HepG2 (cell line): ENCODE results near the gene TRIM28. TPM values are rescaled to one million over a fixed set of nuclear protein-coding genes. Genes with fewer than 3 reads are reported as not detected.

Source experiments
- ATAC-seq: fragments of 200-7000 bp; cut with Tn5 transposase; 3 replicates; pipeline ENCODE4 v1.9.1; 2020; ENCODE audit warnings: mild to moderate bottlenecking, moderate library complexity
- BruUV-seq: library from RNA; stranded (reverse); fragments of 400-500 nt; replicated peaks from 2 replicates; lab custom pipeline; 2021; lab: Mats Ljungman, UMichigan
- CTCF ChIA-PET: fragments of 300-600 bp; formaldehyde crosslinking; extraction: SDS; loops from one replicate; lab custom pipeline; 2021; ENCODE audit warnings: low total read pairs, inconsistent platforms, low intra/inter-chr PET ratio; lab: Yijun Ruan, JAX
- POLR2A ChIA-PET: fragments of 350-600 bp; sonication (Branson Sonifier 250); formaldehyde crosslinking; loops from one replicate; lab custom pipeline; 2020; ENCODE audit warnings: antibody characterized with exemption, inconsistent platforms; lab: Yijun Ruan, JAX
- DNase-seq: peaks from one replicate; pipeline ENCODE4 v3.0.0-alpha.2; 2015; ENCODE audit warnings: low spot score
- FAIRE-seq: peaks from 3 replicates; lab custom pipeline; 2011; peaks lifted over from hg19 to GRCh38; lab: Jason Lieb, UNC
- H2AFZ ChIP-seq: one replicate; pipeline ENCODE4 v1.6.1; 2011; ENCODE audit warnings: low read length, inconsistent platforms
- H3K27ac ChIP-seq: fragments of 300-600 bp; 3 replicates; pipeline ENCODE4 v1.8.0; 2011; ENCODE audit warnings: mixed run types, mild to moderate bottlenecking, mixed read lengths, low read length, inconsistent platforms; ENCODE audit not compliant: insufficient read depth; ENCODE audit errors: extremely low read length
- H3K27me3 ChIP-seq, 2 experiments: fragments of 200-600 bp in 1 of 2; 2 replicates in 1 of 2; 3 replicates in 1 of 2; pipeline versions ENCODE4 v1.6.0 to v1.8.0; 2011; ENCODE audit warnings: low read length in 2 of 2, mild to moderate bottlenecking in 2 of 2, moderate library complexity in 2 of 2, inconsistent platforms in 1 of 2; ENCODE audit not compliant: insufficient read depth in 2 of 2, control insufficient read depth in 1 of 2
- H3K36me3 ChIP-seq, 2 experiments: fragments of 200-600 bp in 1 of 2; replicated peaks in 1 of 2; 2 replicates in 1 of 2; 3 replicates in 1 of 2; pipeline versions ENCODE4 v1.5.1 to v1.8.0; 2011; ENCODE audit warnings: low read length in 2 of 2, inconsistent platforms in 1 of 2; ENCODE audit not compliant: insufficient read depth in 2 of 2, control insufficient read depth in 1 of 2
- H3K4me1 ChIP-seq: 2 replicates; pipeline ENCODE4 v1.5.1; 2012; ENCODE audit warnings: low read length, inconsistent platforms; ENCODE audit not compliant: insufficient read depth
- H3K4me2 ChIP-seq: 2 replicates; pipeline ENCODE4 v1.6.0; 2011; ENCODE audit warnings: low read depth, low read length, inconsistent platforms
- H3K4me3 ChIP-seq, 3 experiments: fragments of 200-600 bp in 1 of 3; sonication (generic), shearing (Covaris generic) in 1 of 3; replicated peaks in 1 of 3; 2 replicates each; pipeline ENCODE4 v1.5.1; 2011 to 2016; ENCODE audit warnings: low read length in 3 of 3, inconsistent platforms in 2 of 3, low read depth in 2 of 3, mild to moderate bottlenecking in 2 of 3, control low read depth in 1 of 3, mixed read lengths in 1 of 3; ENCODE audit not compliant: insufficient read depth in 1 of 3
- H3K79me2 ChIP-seq: one replicate; pipeline ENCODE4 v1.6.1; 2011; ENCODE audit warnings: low read length, inconsistent platforms; ENCODE audit not compliant: insufficient read depth
- H3K9ac ChIP-seq: 2 replicates; pipeline ENCODE4 v1.6.0; 2011; ENCODE audit warnings: mild to moderate bottlenecking, low read depth, low read length, inconsistent platforms; ENCODE audit not compliant: insufficient read depth
- H3K9me3 ChIP-seq: 2 replicates; pipeline ENCODE4 v1.5.1; 2012; ENCODE audit warnings: mild to moderate bottlenecking, low read length
- H4K20me1 ChIP-seq: 2 replicates; pipeline ENCODE4 v1.6.0; 2011; ENCODE audit warnings: inconsistent platforms, mild to moderate bottlenecking, low read length, moderate library complexity; ENCODE audit not compliant: insufficient read depth
- ATF1 ChIP-seq: IDR thresholded peaks from 2 replicates; pipeline ENCODE4 v1.6.1; 2016; ENCODE audit warnings: mild to moderate bottlenecking, control low read depth
- NKX3-1 ChIP-seq: sonication (generic); formaldehyde crosslinking; IDR thresholded peaks from 2 replicates; pipeline ENCODE4 v1.5.0; 2020; ENCODE audit warnings: missing genetic modification reagents
- PAXIP1 ChIP-seq: sonication (generic); formaldehyde crosslinking; conservative IDR thresholded peaks from 2 replicates; pipeline ENCODE4 v1.4.0; 2020; ENCODE audit warnings: mild to moderate bottlenecking, missing genetic modification reagents, moderate library complexity
- SALL1 ChIP-seq: sonication (generic); formaldehyde crosslinking; IDR thresholded peaks from 2 replicates; pipeline ENCODE4 v1.8.0; 2022; ENCODE audit warnings: mild to moderate bottlenecking, missing genetic modification reagents
- SMC3 ChIP-seq: IDR thresholded peaks from 2 replicates; pipeline ENCODE4 v1.6.1; 2011; ENCODE audit warnings: low read length, improper control_type of control experiment
- ZNF280B ChIP-seq: sonication (generic); formaldehyde crosslinking; IDR thresholded peaks from 2 replicates; pipeline ENCODE4 v1.5.0; 2020; ENCODE audit warnings: missing genetic modification reagents, mild to moderate bottlenecking, borderline replicate concordance
- ZNF891 ChIP-seq: sonication (generic); formaldehyde crosslinking; IDR thresholded peaks from 2 replicates; pipeline ENCODE4 v1.5.0; 2020; ENCODE audit warnings: mild to moderate bottlenecking, missing genetic modification reagents
- WGBS: methylation state at CpG from one replicate; pipeline ENCODE4 v1.1.6; 2017; ENCODE audit warnings: low lambda C conversion rate; 5-methylcytosine and 5-hydroxymethylcytosine counted together
- in situ Hi-C: cut with HindIII; loops from 2 replicates; pipeline ENCODE4 v1.10.0; 2017; ENCODE audit warnings: low pct_unique_long_range_greater_than_20kb; ENCODE audit not compliant: extremely low pct_ligation_motif_present
- intact Hi-C: fragments of 100-400 bp; cut with micrococcal nuclease; formaldehyde crosslinking; loops from one replicate; pipeline ENCODE4 v1.10.0; 2022; ENCODE audit not compliant: unreplicated experiment
- polyA plus RNA-seq, 8 experiments: library from polyadenylated mRNA; depleted of rRNA in 3 of 8; stranded (reverse) in 7 of 8; unstranded in 1 of 8; fragments of >200 nt; fragmentation: Illumina TruSeq in 4 of 8; extraction: Trizol in 4 of 8; gene quantifications; 2 replicates each; pipeline versions ENCODE4 v1.2.1 to v1.2.3, GENCODE V29; 2011 to 2016; ENCODE audit warnings: low read depth in 4 of 8, missing spikeins in 1 of 8, mixed read lengths in 1 of 8; ENCODE audit not compliant: insufficient read depth in 1 of 8
- total RNA-seq, 5 experiments: library from RNA; depleted of rRNA; stranded (reverse); fragments of >200 nt; fragmentation: Illumina TruSeq; extraction: Trizol; gene quantifications; 2 replicates each; pipeline ENCODE4 v1.2.3, GENCODE V29; 2016; ENCODE audit warnings: low read depth in 1 of 5
- TF ChIP-seq, protein P1 (sequence below), 2 experiments: IDR thresholded peaks; 2 replicates each; pipeline ENCODE4 v1.6.1; 2011 to 2012; ENCODE audit warnings: low read length in 2 of 2, borderline replicate concordance in 1 of 2, low read depth in 1 of 2, mild to moderate bottlenecking in 1 of 2, moderate library complexity in 1 of 2
- TF ChIP-seq, protein P2 (sequence below): sonication (generic); formaldehyde crosslinking; IDR thresholded peaks from 2 replicates; pipeline ENCODE4 v1.4.0; 2020; ENCODE audit warnings: missing genetic modification reagents, borderline replicate concordance

The TRIM28 gene
- total and polyA plus RNA-seq, 2 of the 13 experiments (the other 11 are each of a cell fraction or from before 2014, with no cell fraction given), result 361 to 439 TPM

DNA sequence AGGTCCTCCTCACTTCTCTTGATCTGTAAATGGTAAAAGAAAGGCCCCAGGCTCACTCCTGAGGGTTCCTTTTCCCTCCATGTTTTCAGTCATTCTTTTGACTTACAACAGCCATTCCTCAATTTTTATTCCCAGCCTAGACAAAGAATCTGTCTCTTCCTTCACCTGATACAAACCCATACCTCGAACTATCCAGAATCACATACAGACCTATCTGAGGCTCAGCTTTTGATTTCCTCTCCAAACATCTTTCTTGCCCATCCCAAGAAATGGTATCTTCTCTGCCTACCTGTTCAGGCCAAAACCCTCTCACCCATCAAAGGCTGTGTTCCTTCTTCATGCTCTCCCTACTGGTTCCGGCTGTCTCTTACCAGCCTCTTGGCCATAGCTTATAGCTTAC is 8.8 kb downstream of the TRIM28 start (continued):
- TF ChIP-seq, protein P1, sequence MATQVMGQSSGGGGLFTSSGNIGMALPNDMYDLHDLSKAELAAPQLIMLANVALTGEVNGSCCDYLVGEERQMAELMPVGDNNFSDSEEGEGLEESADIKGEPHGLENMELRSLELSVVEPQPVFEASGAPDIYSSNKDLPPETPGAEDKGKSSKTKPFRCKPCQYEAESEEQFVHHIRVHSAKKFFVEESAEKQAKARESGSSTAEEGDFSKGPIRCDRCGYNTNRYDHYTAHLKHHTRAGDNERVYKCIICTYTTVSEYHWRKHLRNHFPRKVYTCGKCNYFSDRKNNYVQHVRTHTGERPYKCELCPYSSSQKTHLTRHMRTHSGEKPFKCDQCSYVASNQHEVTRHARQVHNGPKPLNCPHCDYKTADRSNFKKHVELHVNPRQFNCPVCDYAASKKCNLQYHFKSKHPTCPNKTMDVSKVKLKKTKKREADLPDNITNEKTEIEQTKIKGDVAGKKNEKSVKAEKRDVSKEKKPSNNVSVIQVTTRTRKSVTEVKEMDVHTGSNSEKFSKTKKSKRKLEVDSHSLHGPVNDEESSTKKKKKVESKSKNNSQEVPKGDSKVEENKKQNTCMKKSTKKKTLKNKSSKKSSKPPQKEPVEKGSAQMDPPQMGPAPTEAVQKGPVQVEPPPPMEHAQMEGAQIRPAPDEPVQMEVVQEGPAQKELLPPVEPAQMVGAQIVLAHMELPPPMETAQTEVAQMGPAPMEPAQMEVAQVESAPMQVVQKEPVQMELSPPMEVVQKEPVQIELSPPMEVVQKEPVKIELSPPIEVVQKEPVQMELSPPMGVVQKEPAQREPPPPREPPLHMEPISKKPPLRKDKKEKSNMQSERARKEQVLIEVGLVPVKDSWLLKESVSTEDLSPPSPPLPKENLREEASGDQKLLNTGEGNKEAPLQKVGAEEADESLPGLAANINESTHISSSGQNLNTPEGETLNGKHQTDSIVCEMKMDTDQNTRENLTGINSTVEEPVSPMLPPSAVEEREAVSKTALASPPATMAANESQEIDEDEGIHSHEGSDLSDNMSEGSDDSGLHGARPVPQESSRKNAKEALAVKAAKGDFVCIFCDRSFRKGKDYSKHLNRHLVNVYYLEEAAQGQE (IDR thresholded peaks at IDR 0.05; ENCODE audit: borderline replicate concordance in 1 of 2, low read depth in 1 of 2, low read length in 2 of 2), result no peak
- TF ChIP-seq SMC3, result no peak
- TF ChIP-seq, protein P2, sequence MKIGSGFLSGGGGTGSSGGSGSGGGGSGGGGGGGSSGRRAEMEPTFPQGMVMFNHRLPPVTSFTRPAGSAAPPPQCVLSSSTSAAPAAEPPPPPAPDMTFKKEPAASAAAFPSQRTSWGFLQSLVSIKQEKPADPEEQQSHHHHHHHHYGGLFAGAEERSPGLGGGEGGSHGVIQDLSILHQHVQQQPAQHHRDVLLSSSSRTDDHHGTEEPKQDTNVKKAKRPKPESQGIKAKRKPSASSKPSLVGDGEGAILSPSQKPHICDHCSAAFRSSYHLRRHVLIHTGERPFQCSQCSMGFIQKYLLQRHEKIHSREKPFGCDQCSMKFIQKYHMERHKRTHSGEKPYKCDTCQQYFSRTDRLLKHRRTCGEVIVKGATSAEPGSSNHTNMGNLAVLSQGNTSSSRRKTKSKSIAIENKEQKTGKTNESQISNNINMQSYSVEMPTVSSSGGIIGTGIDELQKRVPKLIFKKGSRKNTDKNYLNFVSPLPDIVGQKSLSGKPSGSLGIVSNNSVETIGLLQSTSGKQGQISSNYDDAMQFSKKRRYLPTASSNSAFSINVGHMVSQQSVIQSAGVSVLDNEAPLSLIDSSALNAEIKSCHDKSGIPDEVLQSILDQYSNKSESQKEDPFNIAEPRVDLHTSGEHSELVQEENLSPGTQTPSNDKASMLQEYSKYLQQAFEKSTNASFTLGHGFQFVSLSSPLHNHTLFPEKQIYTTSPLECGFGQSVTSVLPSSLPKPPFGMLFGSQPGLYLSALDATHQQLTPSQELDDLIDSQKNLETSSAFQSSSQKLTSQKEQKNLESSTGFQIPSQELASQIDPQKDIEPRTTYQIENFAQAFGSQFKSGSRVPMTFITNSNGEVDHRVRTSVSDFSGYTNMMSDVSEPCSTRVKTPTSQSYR, result no peak

DNA sequence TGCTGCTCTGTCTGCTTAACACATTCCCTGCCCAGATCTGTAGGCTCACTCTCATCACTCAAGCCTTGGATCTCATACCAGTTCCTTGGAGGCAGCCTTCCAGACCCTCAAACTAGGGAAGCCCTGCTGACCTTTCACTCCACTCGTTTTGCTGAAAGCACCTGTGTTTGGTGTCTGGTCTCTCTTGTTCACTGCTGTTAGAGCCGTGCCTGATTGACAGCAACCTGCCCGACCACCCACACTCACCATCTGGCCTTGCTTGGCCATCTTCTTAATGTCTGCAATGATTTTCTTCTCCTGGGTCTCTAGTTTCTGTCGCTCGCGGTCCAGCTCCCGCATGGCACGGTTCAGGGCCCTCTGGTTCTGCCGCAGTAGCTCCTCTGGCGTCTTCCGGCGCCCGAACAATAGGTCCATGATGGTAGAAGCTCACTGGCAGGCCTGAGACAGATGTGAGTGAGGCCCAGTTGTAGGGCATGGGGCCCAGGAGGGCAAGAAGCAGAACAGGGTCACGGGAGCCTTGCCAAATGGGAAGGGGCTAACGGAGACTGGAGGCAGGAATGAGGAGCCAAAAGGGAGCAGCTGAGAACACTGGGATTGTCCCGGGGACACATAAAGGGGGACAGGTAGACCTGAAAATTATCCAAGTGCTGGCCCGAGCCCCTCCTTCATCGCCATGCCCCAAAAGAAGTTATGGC is 10.1 kb downstream of the TRIM28 start:
- H2AFZ ChIP-seq, result no peak overlapping the region
- peaks cover 16% of the 10 kb centered on the region for H4K20me1 ChIP-seq
- H3K27me3 ChIP-seq, result no peaks in the 10 kb centered on the region
- H3K36me3 ChIP-seq, result peaks cover 25 to 46% of the 10 kb centered on the region in 2 experiments
- intact Hi-C loops (no loop called here), in situ Hi-C loops (no loop called here)
- no peaks in the 10 kb centered on the region for H3K9me3 ChIP-seq
- CTCF ChIA-PET, result no interaction called here
- 66% methylated on average over 18 of the region's 18 CpGs for WGBS
- peaks cover 30% of the 10 kb centered on the region for H3K4me1 ChIP-seq
- POLR2A ChIA-PET, result interaction anchor here (1.1 to 3.5 kb wide), 3 partner anchors 9 to 44 kb away, joined by 3 to 58 read pairs (median 31); partner anchors contain the start of genes TRIM28 and ZBTB45
- FAIRE-seq (no peak), DNase-seq (no peak), ATAC-seq (peak; percentile 0; the same call in 1 of the 3 replicates)
- H3K4me3 ChIP-seq, result peak overlapping the region; percentile 48 to 77 (median 63); a peak in 5 of 6 replicates
- H3K9ac ChIP-seq, result peak overlapping the region; percentile 77
- no TSS peak for BruUV-seq
- H3K27ac ChIP-seq, result peak overlapping the region; percentile 50
- H3K79me2 ChIP-seq, result peaks cover 23% of the 10 kb centered on the region
- H3K4me2 ChIP-seq, result peak overlapping the region; percentile 81
- no peak for TF ChIP-seq ATF1 (CRISPR knock-in tag)
- no peak for TF ChIP-seq PAXIP1
- 0 out of 2 replicates have a peak, but pooled peaks have one; percentile 24 for TF ChIP-seq ZNF280B (CRISPR knock-in tag)
- TF ChIP-seq ZNF891 (CRISPR knock-in tag), result 0 out of 2 replicates have a peak, but pooled peaks have one; percentile 22
- 0 out of 2 replicates have a peak, but pooled peaks have one; percentile 19 for TF ChIP-seq SALL1 (CRISPR knock-in tag)
- no peak for TF ChIP-seq NKX3-1
